Gastroesophageal sphincter (tissue), 3 donors: ENCODE data around the gene LEAP2.

Source experiments
- POLR2A ChIP-seq, 2 donors: fragments of 450-650 bp; IDR thresholded peaks; one replicate each; pipeline ENCODE4 v1.6.1; 2017; ENCODE audit warnings: antibody characterized with exemption in 2 of 2, mild to moderate bottlenecking in 2 of 2, moderate library complexity in 1 of 2
- TF ChIP-seq, protein P1 (sequence below), 4 experiments: fragments of 200-600 bp in 2 of 4; fragments of 450-650 bp in 2 of 4; sonication (generic) in 1 of 4; IDR thresholded peaks; one replicate each; pipeline ENCODE4 v1.5.1; 2017 to 2019; ENCODE audit warnings: antibody characterized with exemption in 4 of 4, mild to moderate bottlenecking in 2 of 4, moderate library complexity in 2 of 4

GRCh38 chr5:132836852-132837251 lies 36.6 kb upstream of the LEAP2 start:
- TF ChIP-seq, protein P1, sequence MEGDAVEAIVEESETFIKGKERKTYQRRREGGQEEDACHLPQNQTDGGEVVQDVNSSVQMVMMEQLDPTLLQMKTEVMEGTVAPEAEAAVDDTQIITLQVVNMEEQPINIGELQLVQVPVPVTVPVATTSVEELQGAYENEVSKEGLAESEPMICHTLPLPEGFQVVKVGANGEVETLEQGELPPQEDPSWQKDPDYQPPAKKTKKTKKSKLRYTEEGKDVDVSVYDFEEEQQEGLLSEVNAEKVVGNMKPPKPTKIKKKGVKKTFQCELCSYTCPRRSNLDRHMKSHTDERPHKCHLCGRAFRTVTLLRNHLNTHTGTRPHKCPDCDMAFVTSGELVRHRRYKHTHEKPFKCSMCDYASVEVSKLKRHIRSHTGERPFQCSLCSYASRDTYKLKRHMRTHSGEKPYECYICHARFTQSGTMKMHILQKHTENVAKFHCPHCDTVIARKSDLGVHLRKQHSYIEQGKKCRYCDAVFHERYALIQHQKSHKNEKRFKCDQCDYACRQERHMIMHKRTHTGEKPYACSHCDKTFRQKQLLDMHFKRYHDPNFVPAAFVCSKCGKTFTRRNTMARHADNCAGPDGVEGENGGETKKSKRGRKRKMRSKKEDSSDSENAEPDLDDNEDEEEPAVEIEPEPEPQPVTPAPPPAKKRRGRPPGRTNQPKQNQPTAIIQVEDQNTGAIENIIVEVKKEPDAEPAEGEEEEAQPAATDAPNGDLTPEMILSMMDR (IDR thresholded peaks at IDR 0.05), result no peak
- no peak for TF ChIP-seq POLR2A (IDR thresholded peaks at IDR 0.05)
